SIG-M5 treated with dmso at 0.1 percent for 504 hours (cell line): ENCODE results near the gene IZUMO1.
"Not testable (repeated sequence)": the region's sequence is repeated elsewhere in the genome, so short reads cannot be mapped to it uniquely, and the experiment has no call there.

Source experiments
- DNase-seq: peaks from one replicate; lab custom pipeline; 2025; ENCODE audit not compliant: unreplicated experiment; lab: John Stamatoyannopoulos, UW

IZUMO1 gene

GRCh38 chr19:48738557-48739403 lies 7.9 kb downstream of the IZUMO1 start:
- DNase-seq = peak; percentile 76

GRCh38 chr19:48737360-48737998 lies 9.2 kb downstream of the IZUMO1 start:
- DNase-seq = no peak

GRCh38 chr19:48735031-48735615 lies 11.6 kb downstream of the IZUMO1 start:
- no peak for DNase-seq

GRCh38 chr19:48734625-48735024 lies 12.1 kb downstream of the IZUMO1 start:
- no peak for DNase-seq

GRCh38 chr19:48731452-48731851 lies 15.3 kb downstream of the IZUMO1 start:
- DNase-seq = no peak

GRCh38 chr19:48728911-48729664 lies 17.6 kb downstream of the IZUMO1 start:
- no peak for DNase-seq

- DNase-seq = peak; percentile 84
Measured at GRCh38 chr19:48726556-48726955, 20.2 kb downstream of the IZUMO1 start.

- DNase-seq = peak; percentile 88
Measured at GRCh38 chr19:48724796-48725753, 21.6 kb downstream of the IZUMO1 start.

- no peak for DNase-seq
Measured at GRCh38 chr19:48722196-48722708, 24.5 kb downstream of the IZUMO1 start.

GRCh38 chr19:48720613-48721296 lies 26.0 kb downstream of the IZUMO1 start:
- DNase-seq = peak; percentile 95

GRCh38 chr19:48720251-48720612 lies 26.5 kb downstream of the IZUMO1 start:
- no peak for DNase-seq

GRCh38 chr19:48719263-48720171 lies 27.2 kb downstream of the IZUMO1 start, which contains the start of gene MAMSTR:
MAMSTR (minus strand) TSS chr19:48719725; CDS start chr19:48719031, 694 bp downstream.
- DNase-seq = no peak

- DNase-seq = no peak
Measured at GRCh38 chr19:48718711-48719231, 27.9 kb downstream of the IZUMO1 start.

- not testable (repeated sequence) for DNase-seq
Measured at GRCh38 chr19:48718106-48718505, 28.6 kb downstream of the IZUMO1 start.

- no peak for DNase-seq
Measured at GRCh38 chr19:48716562-48717291, 30.0 kb downstream of the IZUMO1 start.

GRCh38 chr19:48715681-48716171 lies 31.0 kb downstream of the IZUMO1 start:
- DNase-seq = no peak
